Body of pancreas (tissue), 4 donors: ENCODE data around the gene MAP10. TPM values are rescaled to one million over a fixed set of nuclear protein-coding genes. Genes with fewer than 3 reads are reported as not detected.
"Not testable (repeated sequence)": the region's sequence is repeated elsewhere in the genome, so short reads cannot be mapped to it uniquely, and the experiment has no call there.

Experiments
- ATAC-seq: fragments of 150-250 bp; one replicate; pipeline ENCODE4 v1.9.1; 2016
- DNase-seq, 4 donors: peaks; one replicate each; pipeline ENCODE4 v3.0.0-alpha.2; 2019
- H3K27ac ChIP-seq, 4 donors: fragments of 200-600 bp; sonication (generic); 1 replicate in 3 of 4; 2 replicates in 1 of 4; pipeline versions ENCODE4 v1.5.1 to v1.6.1; 2016 to 2019; ENCODE audit warnings: mild to moderate bottlenecking in 1 of 4, mixed read lengths in 1 of 4, moderate library complexity in 1 of 4
- H3K27me3 ChIP-seq, 2 donors: fragments of 200-600 bp; sonication (generic); one replicate each; pipeline ENCODE4 v1.6.0; 2016; ENCODE audit warnings: mild to moderate bottlenecking in 1 of 2
- H3K36me3 ChIP-seq, 2 donors: fragments of 200-600 bp; sonication (generic); replicated peaks in 1 of 2; 2 replicates each; pipeline ENCODE4 v1.5.1; 2016; ENCODE audit warnings: low read depth in 2 of 2; ENCODE audit not compliant: insufficient read depth in 1 of 2
- H3K4me1 ChIP-seq: fragments of 200-600 bp; sonication (generic); one replicate; pipeline ENCODE4 v1.6.0; 2016
- H3K4me3 ChIP-seq, 2 donors: fragments of 200-600 bp; sonication (generic); 1 replicate in 1 of 2; 2 replicates in 1 of 2; pipeline ENCODE4 v1.5.1; 2016 to 2019
- H3K9me3 ChIP-seq, 3 donors: fragments of 200-600 bp; sonication (generic); 1 replicate in 2 of 3; 2 replicates in 1 of 3; pipeline ENCODE4 v1.5.1; 2016
- CTCF ChIP-seq, 7 experiments: fragments of 450-650 bp in 4 of 7; fragments of 200-600 bp in 3 of 7; sonication (generic) in 3 of 7; IDR thresholded peaks; one replicate each; pipeline ENCODE4 v1.5.1; 2016 to 2019; ENCODE audit warnings: antibody characterized with exemption in 7 of 7
- POLR2A ChIP-seq, 3 donors: fragments of 450-650 bp; IDR thresholded peaks; one replicate each; pipeline ENCODE4 v1.6.1; 2016; ENCODE audit warnings: antibody characterized with exemption in 3 of 3, mild to moderate bottlenecking in 2 of 3
- WGBS, 2 donors: methylation state at CpG; one replicate each; pipeline ENCODE4 v1.1.5; 2017; 5-methylcytosine and 5-hydroxymethylcytosine counted together
- intact Hi-C: fragments of 100-400 bp; cut with DNase I; formaldehyde crosslinking; loops from one replicate; pipeline ENCODE4 v1.15.1; 2023
- total RNA-seq, 2 donors: library from RNA; depleted of rRNA; stranded (reverse); fragments of >200 nt; gene quantifications; one replicate each; pipeline ENCODE4 v1.1.0, GENCODE V29; 2016

Gene MAP10
- total RNA-seq, 2 donors from 2014 or later = 2.3 to 4.2 TPM

GRCh38 chr1:232773752-232774151 lies 31.5 kb upstream of the MAP10 start:
- Histone ChIP-seq H3K9me3 (no peaks in the 10 kb centered on the region), H3K36me3 (no peaks in the 10 kb centered on the region), H3K4me3 (no peak overlapping the region), H3K27ac (no peak overlapping the region), H3K27me3 (no peaks in the 10 kb centered on the region), H3K4me1 (no peaks in the 10 kb centered on the region)
- TF ChIP-seq CTCF (IDR thresholded peaks at IDR 0.05) = no peak
- no peak for TF ChIP-seq POLR2A (IDR thresholded peaks at IDR 0.05)
- WGBS, 2 donors = 81 to 87% methylated on average over 8 to 9 of the region's 9 CpGs
- no peak for DNase-seq
- intact Hi-C loops = no loop called here
- no peak for ATAC-seq

- Histone ChIP-seq H3K9me3 (no peaks in the 10 kb centered on the region), H3K4me1 (no peaks in the 10 kb centered on the region), H3K27me3 (no peaks in the 10 kb centered on the region), H3K36me3 (no peaks in the 10 kb centered on the region), H3K27ac (no peak overlapping the region), H3K4me3 (no peak overlapping the region)
- DNase-seq (no peak), ATAC-seq (no peak)
- intact Hi-C loops = no loop called here
- WGBS, 2 donors = 69 to 82% methylated on average over 3 of the region's 3 CpGs
- TF ChIP-seq CTCF (IDR thresholded peaks at IDR 0.05) (no peak), POLR2A (IDR thresholded peaks at IDR 0.05) (no peak)
Measured at GRCh38 chr1:232776526-232777106, 28.6 kb upstream of the MAP10 start.

GRCh38 chr1:232780354-232780753 lies 24.9 kb upstream of the MAP10 start:
- WGBS, 2 donors = 85% methylated on average over 9 of the region's 9 CpGs
- intact Hi-C loops = no loop called here
- Histone ChIP-seq H3K27ac (no peak overlapping the region), H3K4me3 (no peak overlapping the region), H3K4me1 (no peaks in the 10 kb centered on the region), H3K27me3 (no peaks in the 10 kb centered on the region), H3K9me3 (no peaks in the 10 kb centered on the region), H3K36me3 (no peaks in the 10 kb centered on the region)
- no peak for ATAC-seq
- DNase-seq = no peak
- TF ChIP-seq CTCF (IDR thresholded peaks at IDR 0.05) = no peak
- TF ChIP-seq POLR2A (IDR thresholded peaks at IDR 0.05) = no peak

- Histone ChIP-seq H3K27me3 (no peaks in the 10 kb centered on the region), H3K4me3 (no peak overlapping the region), H3K27ac (no peak overlapping the region), H3K4me1 (no peaks in the 10 kb centered on the region), H3K9me3 (no peaks in the 10 kb centered on the region), H3K36me3 (no peaks in the 10 kb centered on the region)
- WGBS, 2 donors = 75 to 80% methylated on average over 7 of the region's 7 CpGs
- no peak for DNase-seq
- no peak for TF ChIP-seq POLR2A (IDR thresholded peaks at IDR 0.05)
- no peak for TF ChIP-seq CTCF (IDR thresholded peaks at IDR 0.05)
- intact Hi-C loops = no loop called here
- ATAC-seq = no peak
Measured at GRCh38 chr1:232784794-232785193, 20.4 kb upstream of the MAP10 start.

- WGBS, 2 donors = 100% methylated on average over 1 of the region's 1 CpG
- intact Hi-C loops, DNase-seq, H3K4me1 ChIP-seq, ATAC-seq, H3K27me3 ChIP-seq, H3K27ac ChIP-seq, H3K9me3 ChIP-seq, H3K4me3 ChIP-seq, H3K36me3 ChIP-seq: not testable (repeated sequence)
Measured at GRCh38 chr1:232785630-232786029, 19.6 kb upstream of the MAP10 start.
